Stimulated activated CD4-positive, alpha-beta T cell treated with anti-CD3 and anti-CD28 coated beads, Interleukin-4, amount 100 ng/mL, for 4 hours (primary cell): ENCODE results near the gene PCED1B.
A peak's percentile ranks its signal among the peaks of the same experiment; 100 is the strongest.
"Not testable (repeated sequence)": the region's sequence is repeated elsewhere in the genome, so short reads cannot be mapped to it uniquely, and the experiment has no call there.

ENCODE experiments used
- DNase-seq, 2 experiments: peaks; one replicate each; pipeline ENCODE4 v3.0.0-alpha.2; 2020

The PCED1B gene

DNA sequence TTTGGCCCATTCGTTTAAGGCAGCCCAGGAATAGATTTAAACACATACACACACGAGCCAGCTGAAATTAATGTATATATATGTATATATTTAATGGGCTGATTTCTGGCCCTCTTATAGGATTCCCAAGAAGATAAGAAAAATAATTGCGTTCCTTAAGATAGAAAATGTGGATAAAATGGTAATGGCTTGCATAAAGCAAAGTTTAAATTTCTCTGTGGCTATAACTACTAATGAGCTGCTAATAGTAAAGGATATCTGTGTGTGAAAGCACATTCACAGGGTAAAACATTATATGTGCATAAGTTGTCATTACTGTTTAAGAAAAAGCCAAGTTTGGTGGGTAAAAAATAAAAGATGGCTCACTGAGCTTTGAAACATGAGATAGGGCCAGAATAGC is 134.0 kb downstream of the PCED1B start:
- no peak for DNase-seq

DNA sequence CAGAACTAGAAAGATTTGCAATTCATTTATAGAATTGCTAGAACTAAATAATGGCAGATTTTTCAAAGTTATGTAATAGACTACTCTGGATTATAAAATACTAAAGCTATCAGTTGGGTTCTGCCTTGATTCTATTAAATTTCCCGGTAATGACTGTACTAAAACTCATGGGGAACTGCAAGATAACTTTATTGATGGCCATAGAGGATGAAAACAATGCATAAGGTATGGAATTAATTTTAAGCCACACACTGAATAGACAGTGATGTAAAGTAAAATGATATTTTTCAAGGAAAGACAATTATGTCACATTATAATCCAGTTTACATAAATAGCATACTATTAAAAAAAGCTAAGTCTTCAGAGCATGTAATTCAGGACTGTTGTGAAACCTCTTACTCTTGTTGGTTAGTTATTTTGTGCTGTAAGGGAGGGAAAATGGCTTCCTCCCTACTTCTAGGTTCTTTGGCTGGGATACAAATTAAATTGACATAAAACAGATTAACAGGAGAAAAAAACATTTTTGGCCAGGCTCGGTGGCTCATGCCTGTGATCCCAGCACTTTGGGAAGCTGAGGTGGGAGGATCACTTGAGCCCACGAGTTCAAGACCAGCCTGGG is 134.7 kb downstream of the PCED1B start:
- DNase-seq = no peak

- DNase-seq = peak; percentile 42 to 67
These were observed 135.3 kb downstream of the PCED1B start for GRCh38 chr12:47214771-47215170.

GRCh38 chr12:47216150-47216677 is 136.8 kb downstream of the PCED1B start:
- DNase-seq = peak; percentile 50 to 74

DNA sequence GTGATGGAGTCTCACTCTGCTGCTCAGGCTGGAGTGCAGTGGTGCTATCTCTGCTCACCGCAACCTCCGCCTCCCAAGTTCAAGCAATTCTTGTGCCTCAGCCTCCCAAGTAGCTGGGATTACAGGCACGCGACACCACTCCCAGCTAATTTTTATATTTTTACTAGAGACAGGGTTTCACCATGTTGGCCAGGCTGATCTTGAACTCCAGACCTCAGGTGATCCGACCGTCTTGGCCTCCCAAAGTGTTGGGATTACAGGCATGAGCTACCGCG is 138.1 kb downstream of the PCED1B start:
- DNase-seq = not testable (repeated sequence)

DNA sequence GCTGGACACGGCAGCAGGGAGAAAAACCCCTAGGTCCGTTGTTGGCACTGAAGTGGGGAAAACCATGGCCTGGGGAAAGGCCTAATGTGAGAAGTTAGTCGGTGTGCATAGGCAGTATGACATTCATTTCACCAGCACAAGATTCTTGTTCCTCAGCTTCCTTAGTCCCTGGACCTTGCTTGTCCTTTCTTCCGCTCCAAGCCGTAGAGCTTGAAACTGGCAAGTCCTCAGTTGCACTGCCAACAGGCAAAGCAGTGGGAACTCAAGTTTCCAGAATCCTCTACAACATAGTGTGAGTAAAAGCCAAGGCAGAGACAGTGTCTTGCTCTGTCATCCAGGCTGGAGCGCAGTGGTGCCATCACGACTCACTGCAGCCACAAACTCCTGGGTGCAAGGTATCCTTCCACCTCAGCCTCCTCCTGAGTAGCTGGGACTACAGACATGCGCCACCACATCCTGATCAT is 138.8 kb downstream of the PCED1B start:
- DNase-seq = no peak

DNA sequence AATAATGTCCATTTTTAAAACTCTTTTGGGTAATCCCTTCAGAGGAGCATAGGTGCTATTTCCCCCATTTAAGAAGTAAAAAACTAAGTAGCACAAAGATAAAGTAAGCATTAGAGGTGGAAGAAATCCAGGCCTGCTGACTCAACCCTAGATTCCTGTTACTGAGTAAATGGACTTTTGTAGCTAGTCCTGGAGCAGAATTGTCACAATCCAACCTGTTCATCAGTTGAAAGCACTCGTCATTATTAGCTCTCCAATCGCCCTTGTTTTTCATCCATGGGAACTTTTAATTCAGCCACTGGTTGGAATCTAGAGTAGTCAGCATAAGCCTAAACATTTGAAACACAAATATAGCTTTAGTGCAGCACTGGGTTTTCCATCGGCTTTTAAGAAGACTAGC is 139.8 kb downstream of the PCED1B start:
- no peak for DNase-seq

DNA sequence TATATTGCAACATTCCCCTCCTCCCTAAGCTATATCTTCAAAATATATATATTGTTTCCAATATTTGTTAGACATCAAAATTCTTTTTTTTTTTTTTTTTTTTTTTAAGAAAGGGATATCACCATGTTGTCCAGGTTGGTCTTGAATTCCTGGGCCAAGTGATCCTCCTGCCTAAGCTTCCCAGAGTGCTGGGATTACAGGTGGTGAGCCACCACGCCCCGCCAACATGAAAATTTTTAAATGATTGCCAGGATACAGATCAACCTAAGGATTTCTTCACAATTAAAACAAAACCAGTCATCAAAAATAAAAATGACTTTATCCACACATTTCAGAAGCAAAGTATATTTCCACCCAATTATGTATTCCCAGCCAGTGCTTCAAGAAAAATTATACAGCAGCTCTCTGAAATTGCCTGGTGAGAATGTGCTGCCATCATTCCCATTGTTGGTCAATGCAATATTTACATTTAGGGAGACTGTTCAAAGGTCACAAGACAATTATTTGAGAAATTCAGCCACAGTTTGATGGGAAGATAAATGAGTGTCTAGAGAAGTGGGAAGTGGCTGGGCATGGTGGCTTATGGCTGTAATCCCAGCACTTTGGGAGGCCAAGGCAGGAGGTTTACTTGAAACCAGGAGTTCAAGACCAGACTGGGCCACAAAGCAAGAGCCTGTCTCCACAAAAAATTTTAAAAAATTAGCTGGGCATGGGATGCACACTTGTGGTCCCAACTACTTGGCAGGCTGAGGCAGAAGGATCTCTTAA is 142.0 kb downstream of the PCED1B start:
- DNase-seq = no peak

DNA sequence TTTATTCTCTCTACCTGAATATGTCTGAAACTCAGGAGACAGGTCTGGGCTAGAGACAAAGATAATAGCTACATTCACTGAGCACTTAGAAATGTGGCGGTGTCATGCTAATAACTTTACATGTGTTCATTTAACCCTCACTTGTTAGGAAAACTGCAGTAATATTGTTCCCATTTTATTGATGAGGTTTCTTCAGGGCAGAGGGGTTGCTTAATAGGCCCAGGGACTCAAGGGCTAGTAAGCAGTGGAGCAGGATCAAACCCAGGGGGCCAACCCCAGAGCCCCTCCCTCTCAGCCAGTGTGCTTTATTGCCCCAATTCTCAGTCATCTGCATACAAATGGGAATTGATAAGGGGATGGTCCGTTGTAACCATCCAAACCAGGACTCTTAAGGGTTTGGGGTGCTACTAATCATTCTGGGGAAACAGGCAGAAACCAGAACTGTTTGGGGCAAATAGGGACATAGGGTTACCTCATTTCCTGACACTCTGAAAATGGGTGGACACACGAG is 143.2 kb downstream of the PCED1B start:
- no peak for DNase-seq

GRCh38 chr12:47223031-47223847 is 143.8 kb downstream of the PCED1B start:
- no peak for DNase-seq

GRCh38 chr12:47223848-47224213 is 144.4 kb downstream of the PCED1B start:
- DNase-seq = no peak

- no peak for DNase-seq
These were observed 145.2 kb downstream of the PCED1B start for GRCh38 chr12:47224563-47225133.

DNA sequence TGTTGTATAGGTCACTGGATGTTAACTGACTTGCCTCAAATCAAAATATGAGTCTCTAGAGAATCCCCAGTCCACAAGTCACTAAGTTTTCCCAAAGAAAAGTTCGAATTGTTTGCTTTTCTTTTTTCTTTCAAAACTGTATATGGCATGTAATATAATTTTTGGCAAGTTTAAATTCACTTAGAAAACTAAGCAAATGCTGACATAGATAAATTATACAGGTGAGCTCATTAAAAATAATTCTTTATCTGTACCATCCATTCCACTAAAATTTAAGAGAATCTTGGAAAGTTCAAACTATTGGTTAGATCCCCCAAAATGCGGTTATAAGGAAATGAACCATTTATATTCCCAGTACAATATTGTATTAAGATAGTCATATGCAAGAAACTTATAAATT is 145.9 kb downstream of the PCED1B start:
- no peak for DNase-seq

- DNase-seq = no peak
These were observed 146.8 kb downstream of the PCED1B start for GRCh38 chr12:47226199-47226598.

DNA sequence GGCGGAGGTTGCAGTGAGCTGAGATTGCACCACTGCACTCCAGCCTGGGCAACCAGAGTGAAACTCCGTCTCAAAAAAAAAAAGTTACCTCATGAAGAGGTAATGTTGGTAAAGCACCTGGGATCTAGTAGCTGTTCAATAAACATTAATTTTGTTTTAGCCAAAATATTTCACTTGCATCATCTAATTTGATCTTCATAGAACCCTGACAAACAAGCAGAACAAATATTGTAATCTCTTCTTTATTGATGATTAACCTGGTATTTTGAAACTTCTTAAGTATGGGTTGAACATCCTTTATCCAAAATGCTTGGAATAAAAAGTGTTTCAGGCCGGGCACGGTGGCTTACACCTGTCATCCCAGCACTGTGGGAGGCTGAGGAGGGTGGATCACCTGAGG is 149.4 kb downstream of the PCED1B start:
- DNase-seq = no peak

DNA sequence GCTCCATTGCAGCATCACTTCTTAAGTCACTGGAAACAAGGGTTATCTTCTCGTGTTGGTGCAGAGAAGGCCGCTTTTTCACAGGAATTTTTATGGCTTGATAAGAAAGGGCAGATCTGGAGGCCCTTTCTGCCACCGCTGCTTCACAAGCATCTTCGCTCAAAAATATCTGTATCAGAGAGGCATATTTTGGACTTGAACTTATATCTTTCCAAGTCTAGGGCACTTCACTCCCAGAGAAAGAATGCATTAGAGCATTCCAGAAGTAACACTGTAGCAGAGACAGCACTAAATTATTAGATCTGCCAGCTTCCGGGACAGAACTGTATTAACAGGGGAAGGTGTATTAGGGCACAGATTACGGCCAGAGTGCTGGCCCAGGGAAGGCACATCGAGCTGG is 152.0 kb downstream of the PCED1B start:
- DNase-seq = no peak

DNA sequence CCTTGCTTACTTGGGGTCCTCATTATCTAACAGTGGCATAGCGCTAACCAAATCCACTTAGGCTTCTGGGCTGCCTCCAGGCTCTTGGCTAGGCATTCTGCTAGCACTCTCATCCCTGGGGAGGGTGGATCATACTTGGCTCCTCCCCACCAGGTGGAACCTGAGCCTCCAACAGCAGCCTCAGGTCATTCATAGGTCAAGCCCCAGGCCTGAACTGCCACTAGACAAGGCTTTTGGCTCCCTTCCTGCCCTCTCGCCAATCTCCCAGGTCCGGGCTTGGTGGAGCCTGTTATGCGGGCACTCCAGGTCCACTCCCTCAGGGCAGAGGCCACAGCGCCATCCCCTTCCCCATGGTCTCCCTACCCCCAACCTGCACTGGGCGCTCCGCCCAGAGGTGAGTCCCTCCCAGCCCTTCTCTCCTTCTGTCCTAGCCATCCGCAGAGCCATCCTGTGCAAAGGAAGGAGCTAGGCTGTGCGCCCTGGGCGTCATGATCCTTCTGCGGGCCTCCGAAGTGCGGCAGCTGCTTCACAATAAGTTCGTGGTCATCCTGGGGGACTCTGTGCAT is 155.2 kb downstream of the PCED1B start:
- no peak for DNase-seq

- DNase-seq = no peak
These were observed 156.0 kb downstream of the PCED1B start for GRCh38 chr12:47235258-47236040.

GRCh38 chr12:47236109-47236714 is 156.8 kb downstream of the PCED1B start:
- DNase-seq = no peak

DNA sequence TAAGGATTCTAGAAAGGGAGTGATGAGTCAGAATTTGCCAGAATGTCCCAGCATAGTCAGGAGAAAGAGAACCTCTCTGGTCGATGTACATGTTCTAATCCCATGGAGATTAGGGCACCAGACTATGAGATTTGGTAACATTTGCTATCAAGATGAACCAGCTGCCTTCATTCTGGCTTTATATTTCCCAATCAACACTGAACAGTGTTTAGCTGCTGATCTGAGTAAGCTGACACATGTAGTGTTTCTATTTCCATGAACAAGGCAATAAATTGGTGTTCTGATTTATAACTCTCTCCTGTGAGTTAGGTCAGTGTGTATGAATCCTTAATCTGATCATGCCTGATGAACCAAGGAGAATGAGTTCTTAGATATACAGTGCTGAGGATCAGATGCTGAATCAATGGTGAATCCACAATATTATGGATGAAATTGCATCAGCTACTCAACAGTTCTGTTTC is 158.4 kb downstream of the PCED1B start:
- no peak for DNase-seq

GRCh38 chr12:47238669-47239114 is 159.3 kb downstream of the PCED1B start:
- no peak for DNase-seq
